GM23338 (cell line): ENCODE data around the gene KLHL28. TPM values are rescaled to one million over a fixed set of nuclear protein-coding genes. Genes with fewer than 3 reads are reported as not detected.

Source experiments
- ATAC-seq: fragments of 200-7000 bp; cut with Tn5 transposase; 3 replicates; pipeline ENCODE4 v1.9.1; 2020
- DNase-seq: peaks from one replicate; pipeline ENCODE4 v3.0.0-alpha.2; 2015; ENCODE audit warnings: low spot score
- H2AFZ ChIP-seq: fragments of 200-600 bp; sonication (generic); 2 replicates; pipeline ENCODE4 v1.8.0; 2016; ENCODE audit warnings: antibody characterized with exemption, mild to moderate bottlenecking, moderate library complexity
- H3F3A ChIP-seq: fragments of 200-600 bp; sonication (generic); replicated peaks from 2 replicates; pipeline ENCODE4 v1.8.0; 2017; ENCODE audit warnings: antibody characterized with exemption, mixed run types, low read depth
- H3K27ac ChIP-seq: fragments of 200-600 bp; sonication (generic); 2 replicates; pipeline ENCODE4 v1.6.1; 2016; ENCODE audit warnings: low read depth
- H3K27me3 ChIP-seq: fragments of 200-600 bp; sonication (generic); 2 replicates; pipeline ENCODE4 v1.8.0; 2016; ENCODE audit warnings: mild to moderate bottlenecking, mixed run types, moderate library complexity; ENCODE audit not compliant: insufficient read depth
- H3K36me3 ChIP-seq: fragments of 200-600 bp; sonication (generic); 2 replicates; pipeline ENCODE4 v1.8.0; 2016; ENCODE audit warnings: mild to moderate bottlenecking; ENCODE audit not compliant: insufficient read depth
- H3K4me1 ChIP-seq: fragments of 200-600 bp; sonication (generic); 2 replicates; pipeline ENCODE4 v1.8.0; 2016; ENCODE audit warnings: mild to moderate bottlenecking, moderate library complexity; ENCODE audit not compliant: insufficient read depth
- H3K4me2 ChIP-seq: fragments of 200-600 bp; sonication (generic); 2 replicates; pipeline ENCODE4 v1.7.1; 2017; ENCODE audit warnings: mixed run types
- H3K4me3 ChIP-seq: fragments of 200-600 bp; sonication (generic); 2 replicates; pipeline ENCODE4 v1.6.1; 2016; ENCODE audit warnings: mixed run types
- H3K79me2 ChIP-seq: fragments of 200-600 bp; sonication (generic); replicated peaks from 2 replicates; pipeline ENCODE4 v1.8.0; 2017; ENCODE audit warnings: mild to moderate bottlenecking; ENCODE audit not compliant: insufficient read depth
- H3K9me2 ChIP-seq: fragments of 200-600 bp; sonication (generic); 2 replicates; pipeline ENCODE4 v1.8.0; 2017; ENCODE audit not compliant: insufficient read depth
- H4K20me1 ChIP-seq: fragments of 200-600 bp; sonication (generic); replicated peaks from 2 replicates; pipeline ENCODE4 v1.8.0; 2017; ENCODE audit warnings: mild to moderate bottlenecking; ENCODE audit not compliant: insufficient read depth
- H3K27ac Mint-ChIP-seq: 2 replicates; pipeline ENCODE4 v1.8.0; 2020; ENCODE audit warnings: inconsistent platforms, mild to moderate bottlenecking, moderate library complexity, mixed read lengths
- H3K27me3 Mint-ChIP-seq: 3 replicates; pipeline ENCODE4 v1.8.0; 2022; ENCODE audit warnings: low read depth, mild to moderate bottlenecking, moderate library complexity, mixed read lengths, inconsistent platforms; ENCODE audit not compliant: insufficient read depth, poor library complexity
- H3K36me3 Mint-ChIP-seq: 3 replicates; pipeline ENCODE4 v1.8.0; 2021; ENCODE audit warnings: low read depth, mild to moderate bottlenecking, inconsistent platforms, moderate library complexity, mixed read lengths
- H3K4me1 Mint-ChIP-seq: 3 replicates; pipeline ENCODE4 v1.8.0; 2020; ENCODE audit warnings: mild to moderate bottlenecking, inconsistent platforms, mixed read lengths
- H3K4me3 Mint-ChIP-seq: 3 replicates; pipeline ENCODE4 v1.8.0; 2021; ENCODE audit warnings: moderate library complexity, mild to moderate bottlenecking, inconsistent platforms, mixed read lengths
- H3K9me3 Mint-ChIP-seq: 3 replicates; pipeline ENCODE4 v1.8.0; 2020; ENCODE audit warnings: moderate library complexity, mild to moderate bottlenecking, inconsistent platforms, mixed read lengths
- CREB1 ChIP-seq: fragments of 250-450 bp; sonication (Bioruptor Pico); IDR thresholded peaks from 2 replicates; pipeline ENCODE4 v1.5.0; 2020; ENCODE audit warnings: low read depth, mild to moderate bottlenecking, moderate library complexity
- EZH2 ChIP-seq: fragments of 200-600 bp; sonication (generic); IDR thresholded peaks from one replicate; pipeline ENCODE4 v1.8.0; 2017; ENCODE audit warnings: antibody characterized with exemption, mild to moderate bottlenecking, low read depth; ENCODE audit not compliant: unreplicated experiment
- EZH2phosphoT487 ChIP-seq: fragments of 200-600 bp; sonication (generic); IDR thresholded peaks from one replicate; pipeline ENCODE4 v1.8.1; 2018; ENCODE audit warnings: antibody characterized with exemption; ENCODE audit not compliant: unreplicated experiment
- NANOG ChIP-seq: IDR thresholded peaks from 2 replicates; pipeline ENCODE4 v1.6.1; 2016; ENCODE audit warnings: antibody characterized with exemption, borderline replicate concordance
- POLR2AphosphoS5 ChIP-seq: IDR thresholded peaks from 2 replicates; pipeline ENCODE4 v1.6.1; 2016; ENCODE audit warnings: antibody characterized with exemption, low read depth
- STAT1 ChIP-seq: IDR thresholded peaks from one replicate; pipeline ENCODE4 v1.6.1; 2016; ENCODE audit warnings: antibody characterized with exemption; ENCODE audit not compliant: unreplicated experiment
- ZNF114 ChIP-seq: fragments of 250-450 bp; sonication (Bioruptor Pico); IDR thresholded peaks from 2 replicates; pipeline ENCODE4 v1.5.0; 2020; ENCODE audit warnings: mild to moderate bottlenecking, moderate library complexity
- ZNF462 ChIP-seq: fragments of 250-450 bp; sonication (Bioruptor Pico); IDR thresholded peaks from 2 replicates; pipeline ENCODE4 v1.5.0; 2020; ENCODE audit warnings: mild to moderate bottlenecking, moderate library complexity
- polyA plus RNA-seq: library from polyadenylated mRNA; unstranded; fragments of >200 nt; fragmentation: Nextera tagmentation; extraction: Ambion mirVana; gene quantifications from 2 replicates; pipeline ENCODE4 v1.2.1, GENCODE V29; 2016
- total RNA-seq: library from RNA; depleted of rRNA; stranded (reverse); fragments of >200 nt; shearing (Covaris generic); gene quantifications from 2 replicates; pipeline ENCODE4 v1.2.3, GENCODE V29; 2014

Gene KLHL28
- total and polyA plus RNA-seq, 2 experiments from 2014 or later: 7.7 to 10.6 TPM

GRCh38 chr14:44954750-44955149 lies 7.0 kb downstream of the KLHL28 start:
- no peak for ATAC-seq
- Histone ChIP-seq H3K79me2 (peaks cover 76% of the 10 kb centered on the region), H3K36me3 (no peaks in the 10 kb centered on the region), H3K9me2 (no peaks in the 10 kb centered on the region), H3F3A (no peaks in the 10 kb centered on the region), H3K27ac (no peak overlapping the region), H4K20me1 (no peaks in the 10 kb centered on the region; the same call in 1 of the 2 replicates), H3K4me3 (no peak overlapping the region), H3K27me3 (no peaks in the 10 kb centered on the region), H3K4me1 (peaks cover 7% of the 10 kb centered on the region; the same call in 1 of the 2 replicates), H2AFZ (no peak overlapping the region), H3K4me2 (no peak overlapping the region)
- no peaks in the 10 kb centered on the region for H3K9me3 Mint-ChIP-seq
- TF ChIP-seq ZNF114 (CRISPR knock-in tag) (no peak), CREB1 (CRISPR knock-in tag) (no peak), POLR2AphosphoS5 (no peak), EZH2phosphoT487 (no peak), NANOG (no peak), STAT1 (no peak), EZH2 (no peak), ZNF462 (no peak)
- no peaks in the 10 kb centered on the region; the same call in 2 of the 3 replicates for H3K36me3 Mint-ChIP-seq
- H3K27me3 Mint-ChIP-seq: no peaks in the 10 kb centered on the region
- no peak for DNase-seq
- no peak overlapping the region for H3K4me3 Mint-ChIP-seq
- peaks cover 3% of the 10 kb centered on the region; the same call in 2 of the 3 replicates for H3K4me1 Mint-ChIP-seq
- no peak overlapping the region for H3K27ac Mint-ChIP-seq
